SK-N-SH (cell line): ENCODE data around the gene MUC5B. TPM values are rescaled to one million over a fixed set of nuclear protein-coding genes. Genes with fewer than 3 reads are reported as not detected.
"Not testable (repeated sequence)": the region's sequence is repeated elsewhere in the genome, so short reads cannot be mapped to it uniquely, and the experiment has no call there.

Experiments used
- CTCF ChIA-PET: fragments of 300-600, 350-600 bp; formaldehyde crosslinking; extraction: SDS; loops from one replicate; lab custom pipeline; 2021; lab: Yijun Ruan, JAX
- POLR2A ChIA-PET: fragments of 350-600 bp; sonication (Branson Sonifier 250); formaldehyde crosslinking; extraction: SDS; loops from one replicate; lab custom pipeline; 2020; ENCODE audit warnings: antibody characterized with exemption, inconsistent platforms; lab: Yijun Ruan, JAX
- DNase-seq: peaks from one replicate; pipeline ENCODE4 v3.0.0; 2012
- H2AFZ ChIP-seq: fragments of 200-600 bp; sonication (generic); 2 replicates; pipeline ENCODE4 v1.8.1; 2016; ENCODE audit warnings: antibody characterized with exemption, mild to moderate bottlenecking, low read depth
- H3F3A ChIP-seq: fragments of 200-600 bp; sonication (generic); replicated peaks from 2 replicates; pipeline ENCODE3; 2016; ENCODE audit warnings: antibody characterized with exemption, mild to moderate bottlenecking; ENCODE audit not compliant: insufficient read depth
- H3K27ac ChIP-seq, 2 experiments: fragments of 200-500 bp in 1 of 2; fragments of 200-600 bp in 1 of 2; sonication (Bioruptor generic) in 1 of 2; sonication (generic), shearing (Covaris generic) in 1 of 2; 2 replicates each; pipeline versions ENCODE4 v1.5.1 to v1.6.1; 2014 to 2016; ENCODE audit warnings: low read depth in 2 of 2, inconsistent platforms in 1 of 2, low read length in 1 of 2, mild to moderate bottlenecking in 1 of 2, mixed read lengths in 1 of 2
- H3K27me3 ChIP-seq: fragments of 200-600 bp; sonication (generic), shearing (Covaris generic); 2 replicates; pipeline ENCODE4 v1.6.1; 2016; ENCODE audit warnings: mixed run types; ENCODE audit not compliant: insufficient read depth
- H3K36me3 ChIP-seq, 2 experiments: fragments of 200-500 bp in 1 of 2; fragments of 200-600 bp in 1 of 2; sonication (Bioruptor generic) in 1 of 2; sonication (generic) in 1 of 2; replicated peaks in 1 of 2; 2 replicates each; pipeline versions ENCODE3 to v1.5.1; 2014 to 2016; ENCODE audit warnings: low read length in 1 of 2, mild to moderate bottlenecking in 1 of 2; ENCODE audit not compliant: insufficient read depth in 2 of 2, control insufficient read depth in 1 of 2
- H3K4me1 ChIP-seq, 2 experiments: fragments of 200-500 bp in 1 of 2; fragments of 200-600 bp in 1 of 2; sonication (Bioruptor generic) in 1 of 2; sonication (generic), shearing (Covaris generic) in 1 of 2; 2 replicates each; pipeline versions ENCODE4 v1.5.1 to v1.6.1; 2014 to 2016; ENCODE audit warnings: low read depth in 1 of 2, low read length in 1 of 2, mixed run types in 1 of 2; ENCODE audit not compliant: insufficient read depth in 2 of 2, control insufficient read depth in 1 of 2
- H3K4me2 ChIP-seq: fragments of 200-600 bp; sonication (generic), shearing (Covaris generic); 2 replicates; pipeline ENCODE4 v1.6.1; 2017; ENCODE audit warnings: mixed run types
- H3K4me3 ChIP-seq, 2 experiments: fragments of 200-500 bp in 1 of 2; fragments of 200-600 bp in 1 of 2; sonication (Bioruptor generic) in 1 of 2; sonication (generic), shearing (Covaris generic) in 1 of 2; 2 replicates each; pipeline versions ENCODE4 v1.5.1 to v1.8.1; 2014 to 2016; ENCODE audit warnings: low read depth in 2 of 2, inconsistent platforms in 1 of 2, low read length in 1 of 2, mild to moderate bottlenecking in 1 of 2, mixed read lengths in 1 of 2, moderate library complexity in 1 of 2
- H3K79me2 ChIP-seq: fragments of 200-600 bp; sonication (generic); 2 replicates; pipeline ENCODE4 v1.8.1; 2017; ENCODE audit warnings: mild to moderate bottlenecking; ENCODE audit not compliant: insufficient read depth
- H3K9ac ChIP-seq: fragments of 200-600 bp; sonication (generic); 2 replicates; pipeline ENCODE4 v1.6.1; 2017; ENCODE audit warnings: mixed run types
- H3K9me2 ChIP-seq: fragments of 200-600 bp; sonication (generic); 2 replicates; pipeline ENCODE4 v1.6.1; 2017; ENCODE audit warnings: mixed run types
- H3K9me3 ChIP-seq: fragments of 200-600 bp; sonication (generic); 2 replicates; pipeline ENCODE4 v1.6.1; 2017; ENCODE audit warnings: mixed run types, mild to moderate bottlenecking, moderate library complexity
- H4K20me1 ChIP-seq: fragments of 200-600 bp; sonication (generic); 2 replicates; pipeline ENCODE4 v1.6.1; 2017; ENCODE audit warnings: mild to moderate bottlenecking, mixed run types; ENCODE audit not compliant: insufficient read depth
- WGBS: methylation state at CpG from one replicate; pipeline ENCODE4 v1.1.6; 2017; ENCODE audit warnings: low lambda C conversion rate; 5-methylcytosine and 5-hydroxymethylcytosine counted together
- polyA plus RNA-seq, 3 experiments: library from polyadenylated mRNA; depleted of rRNA; stranded (reverse); fragments of >200 nt; gene quantifications; 2 replicates each; pipeline ENCODE4 v1.2.3, GENCODE V29; 2012

MUC5B gene
- polyA plus RNA-seq, 1 of the 3 experiments (the other 2 are of a cell fraction), result not detected

- DNase-seq, H3K4me3 ChIP-seq, H3K9me2 ChIP-seq, H3F3A ChIP-seq, H2AFZ ChIP-seq, H3K36me3 ChIP-seq, H3K9me3 ChIP-seq, H3K4me1 ChIP-seq, H3K79me2 ChIP-seq, H3K27ac ChIP-seq, CTCF ChIA-PET, POLR2A ChIA-PET, H4K20me1 ChIP-seq, H3K27me3 ChIP-seq, H3K9ac ChIP-seq, H3K4me2 ChIP-seq: not testable (repeated sequence)
- WGBS, result 50% methylated on average over 5 of the region's 14 CpGs
These were observed 22.9 kb downstream of the MUC5B start for GRCh38 chr11:1245717-1246116.

- H3F3A ChIP-seq, H3K9me2 ChIP-seq, H3K9me3 ChIP-seq, H3K4me3 ChIP-seq, CTCF ChIA-PET, H3K27ac ChIP-seq, H3K4me1 ChIP-seq, H3K27me3 ChIP-seq, H3K4me2 ChIP-seq, H3K79me2 ChIP-seq, DNase-seq, H3K9ac ChIP-seq, POLR2A ChIA-PET, H3K36me3 ChIP-seq, H2AFZ ChIP-seq, H4K20me1 ChIP-seq: not testable (repeated sequence)
- WGBS, result 57% methylated on average over 7 of the region's 14 CpGs
These were observed 23.4 kb downstream of the MUC5B start for GRCh38 chr11:1246301-1246700.

- H3K9ac ChIP-seq, H3K4me1 ChIP-seq, H3K79me2 ChIP-seq, POLR2A ChIA-PET, H3K4me2 ChIP-seq, H3K4me3 ChIP-seq, DNase-seq, H3F3A ChIP-seq, CTCF ChIA-PET, H3K9me3 ChIP-seq, H3K36me3 ChIP-seq, H4K20me1 ChIP-seq, H3K9me2 ChIP-seq, H3K27ac ChIP-seq, H3K27me3 ChIP-seq, H2AFZ ChIP-seq: not testable (repeated sequence)
- 77% methylated on average over 11 of the region's 14 CpGs for WGBS
These were observed 24.2 kb downstream of the MUC5B start for GRCh38 chr11:1247026-1247425.

GRCh38 chr11:1248951-1249350, 26.1 kb downstream of the MUC5B start:
- H2AFZ ChIP-seq, H3K9me2 ChIP-seq, DNase-seq, H4K20me1 ChIP-seq, H3K36me3 ChIP-seq, H3K4me2 ChIP-seq, H3K79me2 ChIP-seq, H3F3A ChIP-seq, CTCF ChIA-PET, H3K9me3 ChIP-seq, H3K27ac ChIP-seq, H3K4me3 ChIP-seq, POLR2A ChIA-PET, H3K9ac ChIP-seq, H3K4me1 ChIP-seq, H3K27me3 ChIP-seq: not testable (repeated sequence)
- 71% methylated on average over 6 of the region's 18 CpGs for WGBS

- H4K20me1 ChIP-seq, CTCF ChIA-PET, H3K9me2 ChIP-seq, H3F3A ChIP-seq, POLR2A ChIA-PET, H3K36me3 ChIP-seq, H3K79me2 ChIP-seq, H2AFZ ChIP-seq, H3K4me3 ChIP-seq, H3K27ac ChIP-seq, DNase-seq, H3K4me1 ChIP-seq, H3K9ac ChIP-seq, H3K4me2 ChIP-seq, H3K27me3 ChIP-seq, H3K9me3 ChIP-seq: not testable (repeated sequence)
- WGBS, result 34% methylated on average over 4 of the region's 12 CpGs
These were observed 27.5 kb downstream of the MUC5B start for GRCh38 chr11:1250411-1250810.
